Fibroblast of skin of scalp (primary cell): ENCODE data around the gene SLC5A5.
A peak's percentile ranks its signal among the peaks of the same experiment; 100 is the strongest.
"Not testable (repeated sequence)": the region's sequence is repeated elsewhere in the genome, so short reads cannot be mapped to it uniquely, and the experiment has no call there.

Experiments used
- DNase-seq: peaks from one replicate; pipeline ENCODE4 v3.0.0-alpha.2; 2013

The SLC5A5 gene

DNA sequence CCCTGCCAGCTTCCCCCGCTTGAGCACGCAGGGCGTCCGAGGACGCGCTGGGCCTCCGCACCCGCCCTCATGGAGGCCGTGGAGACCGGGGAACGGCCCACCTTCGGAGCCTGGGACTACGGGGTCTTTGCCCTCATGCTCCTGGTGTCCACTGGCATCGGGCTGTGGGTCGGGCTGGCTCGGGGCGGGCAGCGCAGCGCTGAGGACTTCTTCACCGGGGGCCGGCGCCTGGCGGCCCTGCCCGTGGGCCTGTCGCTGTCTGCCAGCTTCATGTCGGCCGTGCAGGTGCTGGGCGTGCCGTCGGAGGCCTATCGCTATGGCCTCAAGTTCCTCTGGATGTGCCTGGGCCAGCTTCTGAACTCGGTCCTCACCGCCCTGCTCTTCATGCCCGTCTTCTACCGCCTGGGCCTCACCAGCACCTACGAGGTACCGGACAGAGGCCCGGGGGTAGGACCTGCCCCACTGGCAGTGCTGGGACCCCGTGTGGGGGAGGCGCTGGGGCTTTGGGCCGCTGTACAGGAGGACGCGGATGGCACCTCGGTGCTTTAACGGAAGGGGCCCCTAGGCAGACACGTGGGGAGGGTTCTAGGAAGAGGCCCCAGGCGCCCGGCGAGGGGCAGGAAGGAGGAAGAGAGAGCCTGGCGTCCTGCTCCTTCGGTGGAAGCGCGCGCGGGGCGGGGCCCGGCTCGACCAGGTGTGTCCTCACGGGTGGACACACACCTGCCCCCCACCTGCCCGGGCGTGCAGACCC, 681 bp downstream of the SLC5A5 start:
- DNase-seq, result no peak

DNA sequence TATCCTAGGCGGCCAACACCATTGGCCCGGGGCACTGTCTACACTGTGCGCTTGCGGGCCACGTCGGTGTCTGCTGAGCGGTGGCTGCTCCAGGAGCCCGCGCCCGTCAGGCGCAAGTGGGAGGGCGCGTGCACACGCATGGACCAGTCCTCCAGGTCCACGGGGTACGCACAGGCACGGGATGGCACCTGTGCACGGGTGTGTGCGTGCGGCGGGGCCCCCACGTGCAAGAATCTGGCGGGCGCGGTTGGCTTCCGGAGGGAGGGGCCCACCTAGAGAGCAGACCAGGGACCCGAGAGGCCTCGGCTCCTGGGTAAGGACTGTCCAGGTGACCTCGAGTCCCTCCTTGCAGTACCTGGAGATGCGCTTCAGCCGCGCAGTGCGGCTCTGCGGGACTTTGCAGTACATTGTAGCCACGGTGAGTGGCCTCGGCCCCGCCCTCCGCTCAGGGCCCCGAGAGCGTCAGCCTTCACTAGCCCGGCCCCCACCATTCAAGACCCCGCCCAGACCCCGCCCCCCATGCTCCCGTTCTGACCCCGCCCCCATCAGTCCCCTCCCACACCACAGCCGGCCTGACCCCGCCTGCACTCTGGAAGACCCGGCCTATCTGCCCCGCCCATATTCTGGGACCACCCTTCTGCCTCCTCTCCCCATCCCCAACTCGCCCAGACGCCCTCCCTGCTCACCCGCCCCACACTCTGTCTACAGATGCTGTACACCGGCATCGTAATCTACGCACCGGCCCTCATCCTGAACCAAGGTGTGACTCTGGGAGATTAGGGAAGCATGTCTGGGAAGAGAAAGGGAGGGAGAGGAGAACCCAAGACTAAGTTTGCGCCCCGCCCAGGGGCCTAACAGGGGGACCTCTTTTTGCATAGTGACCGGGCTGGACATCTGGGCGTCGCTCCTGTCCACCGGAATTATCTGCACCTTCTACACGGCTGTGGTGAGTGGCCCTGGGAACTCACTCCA, 2.3 kb downstream of the SLC5A5 start:
- DNase-seq, result no peak

DNA sequence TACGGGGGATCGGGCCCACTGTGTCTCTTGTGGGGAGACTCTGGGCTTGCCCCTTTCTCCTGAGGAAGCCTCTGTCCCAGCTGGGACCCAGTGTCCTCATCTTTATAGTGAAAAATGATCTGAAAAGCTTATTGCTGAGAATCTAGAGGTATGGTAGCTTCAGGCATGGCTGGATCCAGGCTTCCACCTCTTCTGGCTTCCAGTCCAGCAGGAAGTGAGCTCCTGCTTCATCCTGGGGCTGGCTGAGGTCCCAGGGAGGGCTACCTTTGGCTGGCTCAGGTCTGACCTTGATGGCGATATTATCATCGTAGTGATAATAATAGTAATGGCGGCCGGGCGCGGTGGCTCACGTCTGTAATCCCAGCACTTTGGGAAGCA, 3.0 kb downstream of the SLC5A5 start:
- DNase-seq, result no peak

GRCh38 chr19:17877696-17878095, 6.0 kb downstream of the SLC5A5 start:
- no peak for DNase-seq

GRCh38 chr19:17879466-17879865, 7.7 kb downstream of the SLC5A5 start:
- DNase-seq, result no peak

DNA sequence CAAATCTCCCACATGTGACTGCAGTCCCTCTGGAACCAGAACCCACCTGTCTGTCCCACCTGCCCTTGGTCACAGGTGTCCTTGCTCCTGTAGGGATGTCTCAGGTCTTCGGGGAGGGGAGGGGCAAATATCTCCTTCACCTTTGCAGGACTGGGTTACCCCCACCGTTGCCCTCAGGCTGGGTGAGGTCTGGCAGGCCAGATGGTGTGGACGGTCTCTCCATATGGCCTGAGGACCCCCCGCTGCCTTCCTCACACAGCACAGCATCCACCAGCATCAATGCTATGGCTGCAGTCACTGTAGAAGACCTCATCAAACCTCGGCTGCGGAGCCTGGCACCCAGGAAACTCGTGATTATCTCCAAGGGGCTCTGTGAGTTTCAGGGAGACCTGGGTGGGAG, 10.0 kb downstream of the SLC5A5 start:
- no peak for DNase-seq

GRCh38 chr19:17883627-17884410, 12.1 kb downstream of the SLC5A5 start:
- no peak for DNase-seq

DNA sequence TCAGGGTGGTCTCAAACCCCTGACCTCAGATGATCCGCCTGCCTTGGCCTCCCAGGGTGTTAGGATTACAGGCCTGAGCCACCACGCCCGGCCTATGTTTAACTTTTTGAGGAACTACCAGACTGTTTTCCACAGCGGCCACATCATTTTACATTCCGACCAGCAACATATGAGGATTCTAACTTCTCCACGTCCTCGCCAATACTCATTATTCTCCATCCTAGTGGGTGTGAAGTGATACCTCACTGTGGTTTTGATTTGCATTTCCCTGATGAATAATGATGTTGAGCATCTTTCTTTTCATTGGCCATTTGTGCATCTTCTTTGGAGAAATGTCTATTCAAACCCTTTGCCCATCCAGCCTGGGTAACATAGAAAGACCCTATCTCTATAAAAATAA, 14.8 kb downstream of the SLC5A5 start:
- no peak for DNase-seq

DNA sequence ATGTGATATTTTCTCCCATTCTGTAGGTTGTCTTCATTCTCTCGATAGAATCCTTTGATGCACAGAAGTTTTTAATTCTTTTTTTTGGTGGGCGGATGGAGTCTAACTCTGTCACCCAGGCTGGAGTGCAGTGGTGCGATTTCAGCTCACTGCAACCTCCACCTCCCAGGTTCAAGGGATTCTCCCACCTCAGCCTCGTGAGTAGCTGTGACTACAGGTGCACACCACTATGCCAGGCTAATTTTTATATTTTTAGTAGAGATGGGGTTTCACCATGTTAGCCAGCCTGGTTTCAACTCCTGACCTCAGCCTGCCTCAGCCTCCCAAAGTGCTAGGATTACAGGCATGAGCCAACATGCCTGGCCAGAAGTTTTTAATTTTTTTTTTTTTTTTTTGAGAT, 15.5 kb downstream of the SLC5A5 start:
- not testable (repeated sequence) for DNase-seq

DNA sequence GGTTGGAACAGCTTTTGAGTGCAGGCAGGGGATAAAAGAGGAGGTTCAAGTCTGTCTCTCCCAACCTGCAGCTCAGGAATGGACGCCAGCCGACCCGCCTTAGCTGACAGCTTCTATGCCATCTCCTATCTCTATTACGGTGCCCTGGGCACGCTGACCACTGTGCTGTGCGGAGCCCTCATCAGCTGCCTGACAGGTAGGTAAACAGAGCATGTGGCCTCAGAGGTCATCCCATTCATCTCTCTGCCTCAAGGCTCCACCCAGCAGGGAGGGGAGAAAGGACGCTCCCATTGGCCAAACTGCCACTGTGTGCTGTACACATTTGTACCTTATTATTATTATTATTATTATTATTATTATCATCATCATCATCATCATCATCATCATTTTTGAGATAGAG, 16.5 kb downstream of the SLC5A5 start:
- DNase-seq, result no peak

GRCh38 chr19:17889609-17890214, 18.0 kb downstream of the SLC5A5 start:
- peak; percentile 55 for DNase-seq

DNA sequence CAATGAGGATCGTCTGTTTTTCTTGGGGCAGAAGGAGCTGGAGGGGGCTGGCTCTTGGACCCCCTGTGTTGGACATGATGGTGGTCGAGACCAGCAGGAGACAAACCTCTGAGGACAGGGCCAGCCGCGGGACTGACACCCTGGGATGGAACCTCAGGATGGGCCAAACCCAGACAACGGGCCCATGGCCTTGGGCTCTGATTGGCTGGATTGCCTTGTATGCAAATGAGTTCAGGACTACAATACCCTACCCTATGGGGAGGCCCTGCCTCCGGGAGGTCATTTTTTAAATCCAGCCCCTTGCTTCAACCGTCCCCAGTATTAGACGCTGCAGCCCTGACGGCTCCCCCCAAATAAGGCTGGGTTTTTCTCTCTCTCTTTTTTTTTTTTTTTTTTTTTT, 22.0 kb downstream of the SLC5A5 start:
- DNase-seq, result no peak

GRCh38 chr19:17902701-17903100, 31.0 kb downstream of the SLC5A5 start:
- peak; percentile 64 for DNase-seq

DNA sequence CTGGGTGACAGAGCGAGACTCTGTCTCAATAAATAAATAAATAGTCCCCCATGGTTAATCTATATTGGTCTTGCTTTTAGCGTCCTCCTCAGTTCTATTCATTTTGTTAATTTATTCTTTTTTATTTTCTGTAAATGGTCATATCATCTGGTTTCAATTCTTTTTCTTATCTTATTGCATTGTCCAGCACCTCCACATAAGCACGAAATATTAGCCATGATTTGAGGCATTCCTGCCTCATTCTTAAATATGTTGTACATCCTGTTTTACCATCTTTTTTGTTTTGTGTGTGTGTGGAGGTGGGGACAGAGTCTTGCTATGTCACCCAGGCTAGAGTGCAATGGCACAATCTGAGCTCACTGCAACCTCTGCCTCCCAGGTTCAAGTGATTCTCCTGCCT, 36.5 kb downstream of the SLC5A5 start:
- no peak for DNase-seq

DNA sequence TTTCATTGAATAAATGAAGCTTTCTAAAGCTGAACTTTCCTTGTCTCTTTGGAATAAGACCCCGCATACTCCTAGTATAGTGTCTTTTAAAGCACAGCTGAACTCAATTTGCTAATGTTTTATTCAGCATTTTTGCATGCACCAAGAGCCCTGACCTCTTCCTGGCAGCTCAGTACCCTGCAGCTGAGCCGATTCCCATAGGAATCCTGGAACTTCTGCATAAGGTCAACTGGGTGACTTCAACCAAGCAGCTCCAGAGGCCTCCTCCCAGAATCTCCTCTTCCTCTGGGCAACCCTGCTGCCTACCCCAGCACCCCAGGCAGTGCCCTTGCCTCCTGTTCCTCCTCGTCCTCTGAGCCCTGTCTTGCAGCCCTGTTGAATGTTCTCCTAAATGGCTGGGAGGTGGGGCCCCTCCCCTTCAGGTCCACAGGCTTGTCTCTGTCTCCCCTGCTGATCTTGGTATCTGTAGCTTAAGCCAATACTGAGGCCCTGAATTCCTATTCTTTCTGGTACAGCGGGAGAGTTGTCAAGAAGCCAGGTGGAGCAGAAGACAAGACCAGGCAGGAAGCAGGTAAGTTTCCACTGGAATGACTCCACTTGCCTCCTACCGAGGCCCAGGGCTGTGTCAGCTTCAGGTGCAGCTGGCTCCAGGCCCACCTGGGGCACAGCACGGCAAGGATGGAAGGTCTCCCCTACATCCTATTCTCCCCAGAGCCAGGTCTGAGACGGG, 37.4 kb downstream of the SLC5A5 start:
- DNase-seq, result no peak

DNA sequence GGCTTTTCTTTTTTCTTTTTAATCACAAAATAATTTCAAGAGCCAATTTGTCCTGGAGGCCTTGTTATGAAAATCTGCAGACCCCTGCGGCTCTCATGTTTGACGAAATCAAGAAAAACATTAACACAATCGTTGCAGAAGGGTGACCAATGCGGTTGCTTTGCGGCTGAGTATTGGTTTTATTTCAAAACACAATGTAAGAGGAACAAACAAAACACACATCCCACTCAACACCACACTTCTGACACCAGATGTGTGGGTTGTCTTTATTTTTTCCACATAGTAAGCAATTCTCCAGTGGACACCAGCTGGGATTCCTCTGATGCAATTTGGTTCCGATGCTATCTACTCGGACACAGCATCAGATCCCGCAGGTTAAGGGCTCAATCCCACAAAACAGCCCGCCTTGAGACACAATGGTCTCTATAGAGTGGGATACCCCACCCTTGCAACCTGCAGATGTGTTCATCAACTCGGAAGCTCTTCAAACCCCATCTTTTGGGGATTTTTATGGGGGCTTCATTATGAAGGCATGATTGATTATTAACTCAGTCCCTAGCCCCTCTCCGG, 39.1 kb downstream of the SLC5A5 start:
- DNase-seq, result no peak

GRCh38 chr19:17915940-17916593, 44.3 kb downstream of the SLC5A5 start:
- no peak for DNase-seq

DNA sequence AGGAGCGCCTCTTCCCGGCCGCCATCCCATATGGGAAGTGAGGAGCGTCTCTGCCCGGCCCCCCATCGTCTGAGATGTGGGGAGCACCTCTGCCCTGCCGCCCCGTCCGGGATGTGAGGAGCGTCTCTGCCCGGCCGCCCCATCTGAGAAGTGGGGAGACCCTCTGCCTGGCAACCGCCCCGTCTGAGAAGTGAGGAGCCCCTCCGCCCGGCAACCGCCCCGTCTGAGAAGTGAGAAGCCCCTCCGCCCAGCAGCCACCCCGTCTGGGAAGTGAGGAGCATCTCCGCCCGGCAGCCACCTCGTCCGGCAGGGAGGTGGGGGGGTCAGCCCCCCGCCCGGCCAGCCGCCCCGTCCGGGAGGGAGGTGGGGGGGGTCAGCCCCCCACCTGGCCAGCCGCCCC, 46.4 kb downstream of the SLC5A5 start:
- not testable (repeated sequence) for DNase-seq

GRCh38 chr19:17919122-17919521, 47.4 kb downstream of the SLC5A5 start:
- not testable (repeated sequence) for DNase-seq

GRCh38 chr19:17920527-17920926, 48.8 kb downstream of the SLC5A5 start:
- DNase-seq, result no peak

- no peak for DNase-seq
These were observed 50.4 kb downstream of the SLC5A5 start for GRCh38 chr19:17922138-17922537.
